ENCODE results near the gene CPEB4. TPM values are rescaled to one million over a fixed set of nuclear protein-coding genes. Genes with fewer than 3 reads are reported as not detected.

The CPEB4 gene
- total and polyA plus RNA-seq, 2 of the 8 experiments (the other 6 are each of a cell fraction or from before 2014, with no cell fraction given): 8.4 to 13.4 TPM

DNA sequence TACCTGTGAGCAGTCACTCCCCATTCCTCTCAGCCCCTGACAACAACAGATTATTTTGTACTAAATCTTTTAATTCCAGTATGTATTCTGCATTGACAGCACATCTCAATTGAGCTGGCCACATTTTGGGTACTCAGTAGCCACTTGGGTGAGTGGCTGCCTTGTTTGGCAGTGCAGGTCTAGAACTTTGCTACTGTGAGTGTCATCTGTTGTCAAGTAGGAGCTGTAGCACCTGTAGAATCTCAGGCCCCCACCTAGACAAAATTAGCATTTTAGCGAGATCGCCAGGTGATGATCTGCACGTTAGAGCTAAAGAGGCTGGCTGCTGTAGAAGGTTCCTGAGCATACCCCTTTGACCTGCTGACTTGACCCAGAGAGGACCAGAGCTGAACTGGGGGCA lies 44.4 kb upstream of the CPEB4 start:
- Histone ChIP-seq H3K4ac (replicated peaks; ENCODE audit: insufficient read length, low read depth, low read length) (no peak overlapping the region), H3K23me2 (ENCODE audit: low read depth, low read length) (no peaks in the 10 kb centered on the region), H3K4me2 (ENCODE audit: insufficient read depth in 1 of 2, low read depth in 2 of 2, low read length in 2 of 2) (no peak overlapping the region), H2BK12ac (ENCODE audit: low read depth, low read length) (no peak overlapping the region), H3K36me3 (ENCODE audit: control insufficient read depth in 2 of 4, insufficient read depth in 4 of 4, low read length in 3 of 4) (no peaks in the 10 kb centered on the region), H3K9ac (replicated peaks in 1 of 4; ENCODE audit: extremely low read depth in 1 of 4, low read depth in 3 of 4, low read length in 3 of 4) (no peak overlapping the region), H3K14ac (ENCODE audit: insufficient read length) (no peak overlapping the region), H2AFZ (ENCODE audit: low read length) (no peak overlapping the region; the same call in 1 of the 2 replicates), H3K56ac (replicated peaks; ENCODE audit: insufficient read length, low read depth, low read length) (no peak overlapping the region), H4K91ac (replicated peaks; ENCODE audit: insufficient read length, low read length) (no peak overlapping the region), H2BK120ac (replicated peaks; ENCODE audit: low read depth, low read length) (no peak overlapping the region), H3K18ac (ENCODE audit: extremely low read depth, low read length) (no peak overlapping the region), H3K9me3 (ENCODE audit: insufficient read depth in 2 of 2, low read depth in 1 of 2, low read length in 1 of 2) (peaks cover 2 to 3% of the 10 kb centered on the region in 2 experiments; a peak in 1 of 4 replicates), H4K8ac (ENCODE audit: extremely low read depth, insufficient read depth, low read length) (no peak overlapping the region), H2BK20ac (ENCODE audit: low read length) (no peak overlapping the region), H3K79me2 (ENCODE audit: control insufficient read depth in 1 of 2, insufficient read depth in 2 of 2, low read length in 2 of 2) (no peaks in the 10 kb centered on the region), H3K79me1 (ENCODE audit: low read depth, low read length) (no peaks in the 10 kb centered on the region), H4K20me1 (replicated peaks in 1 of 2; ENCODE audit: control insufficient read depth in 1 of 2, insufficient read depth in 2 of 2, low read length in 2 of 2) (no peaks in the 10 kb centered on the region), H3K4me3 (ENCODE audit: extremely low read depth in 1 of 4, insufficient read depth in 2 of 4, low read depth in 3 of 4, low read length in 4 of 4) (no peak overlapping the region), H2BK5ac (ENCODE audit: low read depth, low read length) (no peak overlapping the region), H2AK5ac (ENCODE audit: low read depth, low read length) (no peak overlapping the region), H4K5ac (ENCODE audit: insufficient read length, low read depth, low read length) (no peak overlapping the region), H2BK15ac (ENCODE audit: low read length) (no peak overlapping the region), H3K23ac (ENCODE audit: insufficient read length) (no peak overlapping the region), H3K27ac (ENCODE audit: low read depth, low read length) (no peak overlapping the region), H3K4me1 (replicated peaks in 1 of 4; ENCODE audit: control insufficient read depth in 3 of 4, insufficient read depth in 4 of 4, low read length in 3 of 4) (peaks cover 0 to 6% (median 0%) of the 10 kb centered on the region in 4 experiments; a peak in 1 of 7 replicates), H3K27me3 (replicated peaks in 1 of 4; ENCODE audit: control insufficient read depth in 3 of 4, extremely low read depth in 1 of 4, insufficient read depth in 3 of 4, low read length in 3 of 4) (no peaks in the 10 kb centered on the region)
- ChIA-PET POLR2A (ENCODE audit: partially characterized antibody) (interaction anchor here (0.8 to 1.0 kb wide), 2 partner anchors 80 to 118 kb away, joined by 3 read pairs; no protein-coding TSS in a partner anchor), CTCF (ENCODE audit: partially characterized antibody) (interaction anchor here (0.7 to 1.7 kb wide), 4 partner anchors 11 to 214 kb away, joined by 3 to 6 read pairs (median 4); no protein-coding TSS in a partner anchor)
- 70% methylated on average over 3 of the region's 3 CpGs; no CpG with 5 or more reads in 1 of the 2 experiments for WGBS, 2 experiments (ENCODE audit: extremely low coverage in 1 of 2, insufficient coverage in 1 of 2, insufficient read length in 1 of 2, insufficient replicate concordance in 2 of 2, low coverage in 1 of 2, low lambda C conversion rate in 2 of 2, missing lambda C conversion rate in 1 of 2)
- FAIRE-seq: no peak
- TF ChIP-seq RFX5 (IDR thresholded peaks at IDR 0.05; ENCODE audit: borderline replicate concordance, low read depth, low read length) (peak; percentile 48), RNF2 (IDR thresholded peaks at IDR 0.05; ENCODE audit: borderline replicate concordance, low read depth, low read length, missing control alignments, poor library complexity, severe bottlenecking) (no peak)
- DNase-seq (ENCODE audit: low read depth in 1 of 2, low spot score in 2 of 2): no peak

All from H1 (cell line).